H1 (cell line): Measurements from ENCODE around the gene CD300LB. TPM values are rescaled to one million over a fixed set of nuclear protein-coding genes. Genes with fewer than 3 reads are reported as not detected.

Experiments
- CTCF ChIA-PET: fragments of 300-600 bp; sonication (Branson Sonifier 250); formaldehyde crosslinking; loops from one replicate; lab custom pipeline; 2021; ENCODE audit not compliant: partially characterized antibody; lab: Charles Lee
- POLR2A ChIA-PET: fragments of 300-600 bp; sonication (Branson Sonifier 250); formaldehyde crosslinking; loops from one replicate; lab custom pipeline; 2021; ENCODE audit warnings: inconsistent platforms; ENCODE audit not compliant: partially characterized antibody; lab: Charles Lee
- DNase-seq, 2 experiments: peaks; one replicate each; pipeline versions ENCODE4 v3.0.0 to v3.0.0-alpha.2; 2010 to 2022; ENCODE audit warnings: low spot score in 2 of 2, low read depth in 1 of 2, mixed read lengths in 1 of 2
- FAIRE-seq: peaks from 2 replicates; lab custom pipeline; 2011; peaks lifted over from hg19 to GRCh38; lab: Jason Lieb, UNC
- H2AFZ ChIP-seq: 2 replicates; pipeline ENCODE4 v1.8.1; 2012; ENCODE audit warnings: low read length, inconsistent platforms
- H2AK5ac ChIP-seq: 2 replicates; pipeline ENCODE4 v1.6.1; 2013; ENCODE audit warnings: low read depth, low read length
- H2BK120ac ChIP-seq: replicated peaks from 2 replicates; pipeline ENCODE3; 2013; ENCODE audit warnings: low read depth, low read length, inconsistent platforms
- H2BK12ac ChIP-seq: 2 replicates; pipeline ENCODE4 v1.6.1; 2013; ENCODE audit warnings: low read depth, low read length
- H2BK15ac ChIP-seq: 2 replicates; pipeline ENCODE4 v1.6.1; 2013; ENCODE audit warnings: low read length
- H2BK20ac ChIP-seq: 2 replicates; pipeline ENCODE4 v1.6.1; 2013; ENCODE audit warnings: low read length
- H2BK5ac ChIP-seq: 2 replicates; pipeline ENCODE4 v1.6.1; 2013; ENCODE audit warnings: low read depth, low read length
- H3K14ac ChIP-seq: 2 replicates; pipeline ENCODE4 v1.6.1; 2013; ENCODE audit warnings: inconsistent platforms; ENCODE audit not compliant: insufficient read length
- H3K18ac ChIP-seq: 2 replicates; pipeline ENCODE4 v1.6.1; 2013; ENCODE audit warnings: low read length; ENCODE audit errors: extremely low read depth
- H3K23ac ChIP-seq: 2 replicates; pipeline ENCODE4 v1.6.1; 2013; ENCODE audit warnings: inconsistent platforms; ENCODE audit not compliant: insufficient read length
- H3K23me2 ChIP-seq: 2 replicates; pipeline ENCODE4 v1.6.1; 2013; ENCODE audit warnings: low read depth, low read length
- H3K27ac ChIP-seq: 2 replicates; pipeline ENCODE4 v1.6.1; 2011; ENCODE audit warnings: low read depth, low read length, inconsistent platforms
- H3K27me3 ChIP-seq, 4 experiments: replicated peaks in 1 of 4; 1 replicate in 1 of 4; 2 replicates in 3 of 4; pipeline versions ENCODE4 v1.6.1 to v1.8.1; 2011 to 2013; ENCODE audit warnings: low read length in 3 of 4, mild to moderate bottlenecking in 3 of 4, inconsistent platforms in 2 of 4, mixed read lengths in 2 of 4, moderate library complexity in 1 of 4; ENCODE audit not compliant: control insufficient read depth in 3 of 4, insufficient read depth in 3 of 4; ENCODE audit errors: extremely low read depth in 1 of 4
- H3K36me3 ChIP-seq, 4 experiments: 2 replicates each; pipeline versions ENCODE4 v1.6.1 to v1.8.1; 2011 to 2013; ENCODE audit warnings: mild to moderate bottlenecking in 4 of 4, low read length in 3 of 4, moderate library complexity in 2 of 4, control low read depth in 1 of 4, inconsistent platforms in 1 of 4; ENCODE audit not compliant: insufficient read depth in 4 of 4, control insufficient read depth in 2 of 4
- H3K4ac ChIP-seq: replicated peaks from 2 replicates; pipeline ENCODE3; 2013; ENCODE audit warnings: low read length, low read depth, mixed read lengths, inconsistent platforms; ENCODE audit not compliant: insufficient read length
- H3K4me1 ChIP-seq, 4 experiments: replicated peaks in 1 of 4; 1 replicate in 1 of 4; 2 replicates in 3 of 4; pipeline versions ENCODE4 v1.6.1 to v1.8.1; 2011 to 2013; ENCODE audit warnings: low read length in 3 of 4, inconsistent platforms in 2 of 4, mixed read lengths in 1 of 4; ENCODE audit not compliant: insufficient read depth in 4 of 4, control insufficient read depth in 3 of 4
- H3K4me2 ChIP-seq, 2 experiments: 2 replicates each; pipeline versions ENCODE4 v1.6.1 to v1.8.1; 2011 to 2013; ENCODE audit warnings: low read depth in 2 of 2, low read length in 2 of 2, control low read depth in 1 of 2, inconsistent platforms in 1 of 2, mild to moderate bottlenecking in 1 of 2; ENCODE audit not compliant: insufficient read depth in 1 of 2
- H3K4me3 ChIP-seq, 4 experiments: fragments of 200-600, 300-600 bp in 1 of 4; sonication (generic), shearing (Covaris generic), sonication (Bioruptor Twin) in 1 of 4; 2 replicates each; pipeline versions ENCODE4 v1.5.1 to v1.8.1; 2011 to 2016; ENCODE audit warnings: low read length in 4 of 4, low read depth in 3 of 4, control low read depth in 2 of 4, inconsistent platforms in 2 of 4, mild to moderate bottlenecking in 2 of 4, mixed read lengths in 1 of 4, moderate library complexity in 1 of 4; ENCODE audit not compliant: insufficient read depth in 2 of 4; ENCODE audit errors: extremely low read depth in 1 of 4
- H3K56ac ChIP-seq: replicated peaks from 2 replicates; pipeline ENCODE3; 2013; ENCODE audit warnings: low read depth, mild to moderate bottlenecking, mixed read lengths, low read length, inconsistent platforms; ENCODE audit not compliant: insufficient read length
- H3K79me1 ChIP-seq: 2 replicates; pipeline ENCODE4 v1.6.1; 2013; ENCODE audit warnings: low read depth, low read length, control low read depth
- H3K79me2 ChIP-seq, 2 experiments: 2 replicates each; pipeline versions ENCODE4 v1.6.1 to v1.8.1; 2012 to 2013; ENCODE audit warnings: low read length in 2 of 2, mild to moderate bottlenecking in 2 of 2, inconsistent platforms in 1 of 2; ENCODE audit not compliant: insufficient read depth in 2 of 2, control insufficient read depth in 1 of 2
- H3K9ac ChIP-seq, 4 experiments: replicated peaks in 1 of 4; 1 replicate in 1 of 4; 2 replicates in 3 of 4; pipeline versions ENCODE4 v1.6.1 to v1.8.1; 2011 to 2013; ENCODE audit warnings: low read depth in 3 of 4, low read length in 3 of 4, control low read depth in 2 of 4, mild to moderate bottlenecking in 2 of 4, moderate library complexity in 2 of 4, inconsistent platforms in 1 of 4; ENCODE audit errors: extremely low read depth in 1 of 4
- H3K9me3 ChIP-seq, 2 experiments: 2 replicates each; pipeline versions ENCODE4 v1.6.1 to v1.8.1; 2012 to 2013; ENCODE audit warnings: mild to moderate bottlenecking in 2 of 2, moderate library complexity in 2 of 2, control low read depth in 1 of 2, inconsistent platforms in 1 of 2, low read depth in 1 of 2, low read length in 1 of 2, mixed read lengths in 1 of 2; ENCODE audit not compliant: insufficient read depth in 2 of 2
- H4K20me1 ChIP-seq, 2 experiments: replicated peaks in 1 of 2; 2 replicates each; pipeline versions ENCODE3 to v1.8.1; 2011 to 2013; ENCODE audit warnings: inconsistent platforms in 2 of 2, low read length in 2 of 2, mild to moderate bottlenecking in 1 of 2; ENCODE audit not compliant: insufficient read depth in 2 of 2, control insufficient read depth in 1 of 2
- H4K5ac ChIP-seq: 2 replicates; pipeline ENCODE4 v1.6.1; 2013; ENCODE audit warnings: low read length, low read depth, mixed read lengths, inconsistent platforms; ENCODE audit not compliant: insufficient read length
- H4K8ac ChIP-seq: 2 replicates; pipeline ENCODE4 v1.8.0; 2013; ENCODE audit warnings: mild to moderate bottlenecking, moderate library complexity, low read length, inconsistent platforms; ENCODE audit not compliant: insufficient read depth; ENCODE audit errors: extremely low read depth
- H4K91ac ChIP-seq: replicated peaks from 2 replicates; pipeline ENCODE3; 2013; ENCODE audit warnings: low read length, mixed read lengths, inconsistent platforms; ENCODE audit not compliant: insufficient read length
- ASH2L ChIP-seq: fragments of 200-600, 300-600 bp; sonication (generic); IDR thresholded peaks from one replicate; pipeline ENCODE4 v1.7.1; 2017; ENCODE audit warnings: low read length
- CTBP2 ChIP-seq: IDR thresholded peaks from 2 replicates; pipeline ENCODE4 v1.7.0; 2011; ENCODE audit warnings: borderline replicate concordance, mild to moderate bottlenecking, moderate library complexity, mixed read lengths, low read length; ENCODE audit not compliant: insufficient read depth, insufficient read length
- HDAC2 ChIP-seq, 2 experiments: fragments of 300-600 bp in 1 of 2; sonication (generic) in 1 of 2; IDR thresholded peaks; 2 replicates each; pipeline ENCODE4 v1.6.1; 2011 to 2012; ENCODE audit warnings: low read depth in 2 of 2, low read length in 2 of 2, mild to moderate bottlenecking in 2 of 2, moderate library complexity in 2 of 2, borderline replicate concordance in 1 of 2, inconsistent platforms in 1 of 2
- KDM1A ChIP-seq: fragments of 200-600, 300-600 bp; sonication (generic); IDR thresholded peaks from 2 replicates; pipeline ENCODE4 v1.7.1; 2016; ENCODE audit warnings: mild to moderate bottlenecking, low read length, borderline replicate concordance
- POLR2A ChIP-seq, 2 experiments: IDR thresholded peaks; 1 replicate in 1 of 2; 2 replicates in 1 of 2; pipeline ENCODE4 v1.6.1; 2011; ENCODE audit warnings: low read depth in 2 of 2, low read length in 2 of 2, mild to moderate bottlenecking in 2 of 2; ENCODE audit errors: control extremely low read depth in 1 of 2
- SP2 ChIP-seq: IDR thresholded peaks from 2 replicates; pipeline ENCODE4 v1.6.1; 2012; ENCODE audit warnings: mild to moderate bottlenecking, low read length, inconsistent platforms
- SP4 ChIP-seq: IDR thresholded peaks from 2 replicates; pipeline ENCODE4 v1.6.1; 2012; ENCODE audit warnings: low read length, inconsistent platforms
- TCF12 ChIP-seq: IDR thresholded peaks from 2 replicates; pipeline ENCODE4 v1.6.1; 2011; ENCODE audit warnings: low read depth, mild to moderate bottlenecking, low read length
- TEAD4 ChIP-seq: IDR thresholded peaks from 2 replicates; pipeline ENCODE4 v1.6.1; 2012; ENCODE audit warnings: low read depth, low read length, inconsistent platforms, mixed read lengths
- WGBS, 2 experiments: shearing (Covaris generic) in 1 of 2; methylation state at CpG; one replicate each; pipeline versions ENCODE4 v1.1.6 to v1.1.7; 2013 to 2015; ENCODE audit warnings: low lambda C conversion rate in 2 of 2, mixed read lengths in 2 of 2, inconsistent platforms in 1 of 2, low coverage in 1 of 2, missing lambda C conversion rate in 1 of 2; ENCODE audit not compliant: insufficient replicate concordance in 2 of 2, insufficient coverage in 1 of 2, insufficient read length in 1 of 2; ENCODE audit errors: extremely low coverage in 1 of 2, missing lambda C conversion rate in 1 of 2; 5-methylcytosine and 5-hydroxymethylcytosine counted together
- polyA plus RNA-seq, 7 experiments: library from polyadenylated mRNA; depleted of rRNA in 3 of 7; stranded (reverse) in 5 of 7; unstranded in 2 of 7; fragments of >200 nt in 5 of 7; fragments of 200-250 nt in 2 of 7; gene quantifications; 1 replicate in 5 of 7; 2 replicates in 1 of 7; 4 replicates in 1 of 7; pipeline versions ENCODE4 v1.2.1 to v1.2.3, GENCODE V29; 2011 to 2013; ENCODE audit warnings: missing spikeins in 2 of 7, mixed read lengths in 2 of 7
- total RNA-seq: library from RNA; stranded (reverse); fragmentation: NEBNext Ultra II Directional; extraction: Animal tissue kit (Norgen Biotek cat#: 25700); gene quantifications from 2 replicates; pipeline ENCODE4 v1.2.1, GENCODE V29; 2021
- TF ChIP-seq, protein P1 (sequence below), 3 experiments: IDR thresholded peaks; 1 replicate in 2 of 3; 2 replicates in 1 of 3; pipeline versions ENCODE4 v1.5.1 to v1.6.1; 2011; ENCODE audit warnings: low read length in 3 of 3, mild to moderate bottlenecking in 3 of 3, inconsistent platforms in 2 of 3, low read depth in 1 of 3, moderate library complexity in 1 of 3; ENCODE audit not compliant: insufficient read depth in 1 of 3; ENCODE audit errors: control extremely low read depth in 1 of 3
- TF ChIP-seq, protein P2 (sequence below): IDR thresholded peaks from 2 replicates; pipeline ENCODE4 v1.6.1; 2011; ENCODE audit warnings: low read depth, mild to moderate bottlenecking, low read length; ENCODE audit not compliant: insufficient read depth

CD300LB gene
- total and polyA plus RNA-seq, 2 of the 8 experiments (the other 6 are each of a cell fraction or from before 2014, with no cell fraction given): not detected

DNA sequence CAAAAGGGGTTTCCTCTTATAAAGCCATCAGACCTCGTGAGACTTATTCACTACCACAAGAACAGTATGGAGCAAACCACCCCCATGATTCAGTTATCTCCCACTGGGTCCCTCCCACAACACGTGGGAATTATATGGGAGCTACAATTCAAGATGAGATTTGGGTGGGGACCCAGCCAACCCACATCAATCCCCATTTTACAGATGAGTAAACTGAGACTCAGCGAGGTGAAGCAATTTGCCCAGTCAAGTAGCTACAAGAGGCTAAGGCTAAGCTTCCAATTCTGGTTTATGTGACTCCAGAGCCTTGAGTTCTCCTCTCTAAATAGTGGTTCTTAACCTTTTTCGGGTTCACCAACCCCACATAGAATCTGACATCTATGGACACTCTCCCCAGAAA is 56.1 kb downstream of the CD300LB start:
- ChIA-PET POLR2A (interaction anchor here (0.6 kb wide), 1 partner anchor 11 kb away, joined by 4 read pairs; no protein-coding TSS in a partner anchor), CTCF (interaction anchor here (0.9 to 3.2 kb wide), 4 partner anchors 9 to 107 kb away, joined by 3 to 9 read pairs (median 6); partner anchors contain the start of gene GPR142)
- Histone ChIP-seq H2AK5ac (no peak overlapping the region), H3K79me1 (no peaks in the 10 kb centered on the region), H3K23ac (no peak overlapping the region), H2BK20ac (no peak overlapping the region), H3K27me3 (no peaks in the 10 kb centered on the region; a peak in 1 of 7 replicates), H3K4me2 (no peak overlapping the region), H4K5ac (no peak overlapping the region), H3K23me2 (no peaks in the 10 kb centered on the region), H2BK5ac (no peak overlapping the region), H3K9ac (no peak overlapping the region), H3K9me3 (peaks cover 7 to 13% of the 10 kb centered on the region in 2 experiments; a peak in 2 of 4 replicates), H2BK120ac (no peak overlapping the region), H3K27ac (no peak overlapping the region), H2AFZ (no peak overlapping the region), H3K18ac (no peak overlapping the region), H4K20me1 (no peaks in the 10 kb centered on the region), H4K91ac (no peak overlapping the region), H3K4me3 (no peak overlapping the region), H2BK15ac (no peak overlapping the region), H3K36me3 (no peaks in the 10 kb centered on the region), H3K4me1 (no peaks in the 10 kb centered on the region), H4K8ac (no peak overlapping the region), H2BK12ac (no peak overlapping the region), H3K79me2 (no peaks in the 10 kb centered on the region), H3K56ac (no peak overlapping the region), H3K4ac (no peak overlapping the region), H3K14ac (no peak overlapping the region)
- WGBS, 2 experiments: 87% methylated on average over 4 of the region's 4 CpGs; no CpG with 5 or more reads in 1 of the 2 experiments
- FAIRE-seq (no peak), DNase-seq (no peak)
- TF ChIP-seq, protein P1, sequence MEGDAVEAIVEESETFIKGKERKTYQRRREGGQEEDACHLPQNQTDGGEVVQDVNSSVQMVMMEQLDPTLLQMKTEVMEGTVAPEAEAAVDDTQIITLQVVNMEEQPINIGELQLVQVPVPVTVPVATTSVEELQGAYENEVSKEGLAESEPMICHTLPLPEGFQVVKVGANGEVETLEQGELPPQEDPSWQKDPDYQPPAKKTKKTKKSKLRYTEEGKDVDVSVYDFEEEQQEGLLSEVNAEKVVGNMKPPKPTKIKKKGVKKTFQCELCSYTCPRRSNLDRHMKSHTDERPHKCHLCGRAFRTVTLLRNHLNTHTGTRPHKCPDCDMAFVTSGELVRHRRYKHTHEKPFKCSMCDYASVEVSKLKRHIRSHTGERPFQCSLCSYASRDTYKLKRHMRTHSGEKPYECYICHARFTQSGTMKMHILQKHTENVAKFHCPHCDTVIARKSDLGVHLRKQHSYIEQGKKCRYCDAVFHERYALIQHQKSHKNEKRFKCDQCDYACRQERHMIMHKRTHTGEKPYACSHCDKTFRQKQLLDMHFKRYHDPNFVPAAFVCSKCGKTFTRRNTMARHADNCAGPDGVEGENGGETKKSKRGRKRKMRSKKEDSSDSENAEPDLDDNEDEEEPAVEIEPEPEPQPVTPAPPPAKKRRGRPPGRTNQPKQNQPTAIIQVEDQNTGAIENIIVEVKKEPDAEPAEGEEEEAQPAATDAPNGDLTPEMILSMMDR (IDR thresholded peaks at IDR 0.05; ENCODE audit: control extremely low read depth in 1 of 3, insufficient read depth in 1 of 3, low read depth in 1 of 3, low read length in 3 of 3): no peak
- TF ChIP-seq KDM1A: no peak
- no peak for TF ChIP-seq SP4
- no peak for TF ChIP-seq SP2
- no peak for TF ChIP-seq POLR2A (IDR thresholded peaks at IDR 0.05; ENCODE audit: control extremely low read depth in 1 of 2, low read depth in 2 of 2, low read length in 2 of 2)
- TF ChIP-seq, protein P2, sequence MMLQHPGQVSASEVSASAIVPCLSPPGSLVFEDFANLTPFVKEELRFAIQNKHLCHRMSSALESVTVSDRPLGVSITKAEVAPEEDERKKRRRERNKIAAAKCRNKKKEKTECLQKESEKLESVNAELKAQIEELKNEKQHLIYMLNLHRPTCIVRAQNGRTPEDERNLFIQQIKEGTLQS: no peak
- TF ChIP-seq HDAC2 (IDR thresholded peaks at IDR 0.05; ENCODE audit: borderline replicate concordance in 1 of 2, low read depth in 2 of 2, low read length in 2 of 2): no peak
- TF ChIP-seq TCF12: no peak
- no peak for TF ChIP-seq CTBP2
- TF ChIP-seq ASH2L: no peak
- no peak for TF ChIP-seq TEAD4
